ENCODE results near the gene MAP3K21. TPM values are rescaled to one million over a fixed set of nuclear protein-coding genes. Genes with fewer than 3 reads are reported as not detected.

MAP3K21 gene
- total RNA-seq, 4 donors from 2014 or later, result 1.3 to 5.5 (median 3.0) TPM

- ATAC-seq (ENCODE audit: low FRiP score) (no peak), DNase-seq (ENCODE audit: low spot score) (no peak)
- TF ChIP-seq, protein P1, sequence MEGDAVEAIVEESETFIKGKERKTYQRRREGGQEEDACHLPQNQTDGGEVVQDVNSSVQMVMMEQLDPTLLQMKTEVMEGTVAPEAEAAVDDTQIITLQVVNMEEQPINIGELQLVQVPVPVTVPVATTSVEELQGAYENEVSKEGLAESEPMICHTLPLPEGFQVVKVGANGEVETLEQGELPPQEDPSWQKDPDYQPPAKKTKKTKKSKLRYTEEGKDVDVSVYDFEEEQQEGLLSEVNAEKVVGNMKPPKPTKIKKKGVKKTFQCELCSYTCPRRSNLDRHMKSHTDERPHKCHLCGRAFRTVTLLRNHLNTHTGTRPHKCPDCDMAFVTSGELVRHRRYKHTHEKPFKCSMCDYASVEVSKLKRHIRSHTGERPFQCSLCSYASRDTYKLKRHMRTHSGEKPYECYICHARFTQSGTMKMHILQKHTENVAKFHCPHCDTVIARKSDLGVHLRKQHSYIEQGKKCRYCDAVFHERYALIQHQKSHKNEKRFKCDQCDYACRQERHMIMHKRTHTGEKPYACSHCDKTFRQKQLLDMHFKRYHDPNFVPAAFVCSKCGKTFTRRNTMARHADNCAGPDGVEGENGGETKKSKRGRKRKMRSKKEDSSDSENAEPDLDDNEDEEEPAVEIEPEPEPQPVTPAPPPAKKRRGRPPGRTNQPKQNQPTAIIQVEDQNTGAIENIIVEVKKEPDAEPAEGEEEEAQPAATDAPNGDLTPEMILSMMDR (IDR thresholded peaks at IDR 0.05), result no peak
Observed at GRCh38 chr1:233320023-233320422, 7.5 kb upstream of the MAP3K21 start.

GRCh38 chr1:233323718-233324117, 3.8 kb upstream of the MAP3K21 start:
- TF ChIP-seq, protein P1 (IDR thresholded peaks at IDR 0.05), result no peak
- no peak for ATAC-seq (ENCODE audit: low FRiP score)
- no peak for DNase-seq (ENCODE audit: low spot score)

DNA sequence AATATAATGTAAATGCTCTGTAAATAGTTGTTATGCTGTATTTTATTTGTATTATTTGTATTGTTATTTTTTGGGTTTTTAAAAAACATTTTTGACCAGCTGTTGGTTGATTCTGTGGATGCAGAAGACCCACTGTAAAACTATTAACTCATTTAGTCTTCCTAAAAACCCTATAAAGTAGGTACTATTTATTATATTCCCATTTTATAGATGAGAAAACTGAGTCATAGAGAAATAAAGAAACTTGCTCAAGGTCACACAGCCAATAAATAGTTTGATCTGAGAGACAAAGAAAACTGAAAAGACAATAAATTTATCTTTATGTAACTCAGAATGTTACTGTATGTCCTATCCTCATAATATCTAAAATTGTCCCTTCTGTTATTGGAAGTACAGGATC, 1.2 kb upstream of the MAP3K21 start:
- TF ChIP-seq, protein P1 (IDR thresholded peaks at IDR 0.05), result no peak
- ATAC-seq (ENCODE audit: low FRiP score), result no peak
- no peak for DNase-seq (ENCODE audit: low spot score)

GRCh38 chr1:233326811-233327650, 493 bp upstream of the MAP3K21 start:
- TF ChIP-seq, protein P1 (IDR thresholded peaks at IDR 0.05), result no peak
- DNase-seq (ENCODE audit: low spot score), result peak; percentile 60
- peak; percentile 92 for ATAC-seq (ENCODE audit: low FRiP score)

DNA sequence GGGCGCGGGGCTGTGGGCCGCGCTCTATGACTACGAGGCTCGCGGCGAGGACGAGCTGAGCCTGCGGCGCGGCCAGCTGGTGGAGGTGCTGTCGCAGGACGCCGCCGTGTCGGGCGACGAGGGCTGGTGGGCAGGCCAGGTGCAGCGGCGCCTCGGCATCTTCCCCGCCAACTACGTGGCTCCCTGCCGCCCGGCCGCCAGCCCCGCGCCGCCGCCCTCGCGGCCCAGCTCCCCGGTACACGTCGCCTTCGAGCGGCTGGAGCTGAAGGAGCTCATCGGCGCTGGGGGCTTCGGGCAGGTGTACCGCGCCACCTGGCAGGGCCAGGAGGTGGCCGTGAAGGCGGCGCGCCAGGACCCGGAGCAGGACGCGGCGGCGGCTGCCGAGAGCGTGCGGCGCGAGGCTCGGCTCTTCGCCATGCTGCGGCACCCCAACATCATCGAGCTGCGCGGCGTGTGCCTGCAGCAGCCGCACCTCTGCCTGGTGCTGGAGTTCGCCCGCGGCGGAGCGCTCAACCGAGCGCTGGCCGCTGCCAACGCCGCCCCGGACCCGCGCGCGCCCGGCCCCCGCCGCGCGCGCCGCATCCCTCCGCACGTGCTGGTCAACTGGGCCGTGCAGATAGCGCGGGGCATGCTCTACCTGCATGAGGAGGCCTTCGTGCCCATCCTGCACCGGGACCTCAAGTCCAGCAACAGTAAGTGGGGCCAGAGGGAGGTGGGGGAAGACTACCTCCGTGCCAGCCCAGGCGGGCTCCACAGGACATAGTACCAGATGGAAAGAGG, 808 bp downstream of the MAP3K21 start:
- TF ChIP-seq, protein P1 (IDR thresholded peaks at IDR 0.05), result no peak
- DNase-seq (ENCODE audit: low spot score) (no peak), ATAC-seq (ENCODE audit: low FRiP score) (peak; percentile 51)

GRCh38 chr1:233331676-233332519, 4.4 kb downstream of the MAP3K21 start:
- TF ChIP-seq, protein P1 (IDR thresholded peaks at IDR 0.05), result no peak
- DNase-seq (ENCODE audit: low spot score), result no peak
- ATAC-seq (ENCODE audit: low FRiP score), result no peak

Data from omental fat pad (tissue), 4 donors.